Measurements from ENCODE around the gene ZSWIM4.

The ZSWIM4 gene

GRCh38 chr19:13794398-13794756, 866 bp upstream of the ZSWIM4 start:
- peaks cover 16 to 17% of the 10 kb centered on the region in 2 donors for H3K4me1 ChIP-seq (ENCODE audit: control insufficient read depth in 1 of 2, insufficient read depth in 2 of 2, low read length in 2 of 2)
- H3K9me3 ChIP-seq (ENCODE audit: control insufficient read depth in 1 of 2, low read length in 2 of 2): no peaks in the 10 kb centered on the region
- peak overlapping the region; percentile 77 for H3K27ac ChIP-seq (ENCODE audit: low read depth, low read length)
- H3K4me3 ChIP-seq (ENCODE audit: low read depth in 1 of 2, low read length in 2 of 2): peak overlapping the region; percentile 87 to 90
- no peaks in the 10 kb centered on the region for H3K36me3 ChIP-seq (ENCODE audit: control insufficient read depth in 1 of 2, insufficient read depth in 2 of 2, low read length in 2 of 2)
- peak overlapping the region; percentile 72 to 84 for H3K9ac ChIP-seq (ENCODE audit: low read depth in 1 of 2, low read length in 2 of 2)
- no peaks in the 10 kb centered on the region for H3K27me3 ChIP-seq (ENCODE audit: control insufficient read depth in 1 of 2, insufficient read depth in 2 of 2, low read length in 2 of 2)

- Histone ChIP-seq H3K27ac (ENCODE audit: low read depth, low read length) (peak overlapping the region; percentile 81), H3K27me3 (ENCODE audit: control insufficient read depth in 1 of 2, insufficient read depth in 2 of 2, low read length in 2 of 2) (no peaks in the 10 kb centered on the region), H3K36me3 (ENCODE audit: control insufficient read depth in 1 of 2, insufficient read depth in 2 of 2, low read length in 2 of 2) (no peaks in the 10 kb centered on the region), H3K4me3 (ENCODE audit: low read depth in 1 of 2, low read length in 2 of 2) (peak overlapping the region; percentile 62 to 72), H3K4me1 (ENCODE audit: control insufficient read depth in 1 of 2, insufficient read depth in 2 of 2, low read length in 2 of 2) (peaks cover 16 to 17% of the 10 kb centered on the region in 2 donors), H3K9me3 (ENCODE audit: control insufficient read depth in 1 of 2, low read length in 2 of 2) (no peaks in the 10 kb centered on the region), H3K9ac (ENCODE audit: low read depth in 1 of 2, low read length in 2 of 2) (peak overlapping the region; percentile 64)
Measured at GRCh38 chr19:13795595-13796300, 505 bp downstream of the ZSWIM4 start.

- peak overlapping the region; percentile 61 for H3K27ac ChIP-seq (ENCODE audit: low read depth, low read length)
Measured at GRCh38 chr19:13796301-13797057, 1.2 kb downstream of the ZSWIM4 start.

GRCh38 chr19:13797058-13797440, 1.8 kb downstream of the ZSWIM4 start:
- Histone ChIP-seq H3K4me3 (ENCODE audit: low read depth in 1 of 2, low read length in 2 of 2) (no peak overlapping the region), H3K36me3 (ENCODE audit: control insufficient read depth in 1 of 2, insufficient read depth in 2 of 2, low read length in 2 of 2) (no peaks in the 10 kb centered on the region), H3K9me3 (ENCODE audit: control insufficient read depth in 1 of 2, low read length in 2 of 2) (no peaks in the 10 kb centered on the region), H3K4me1 (ENCODE audit: control insufficient read depth in 1 of 2, insufficient read depth in 2 of 2, low read length in 2 of 2) (peaks cover 16 to 17% of the 10 kb centered on the region in 2 donors), H3K27me3 (ENCODE audit: control insufficient read depth in 1 of 2, insufficient read depth in 2 of 2, low read length in 2 of 2) (no peaks in the 10 kb centered on the region), H3K9ac (ENCODE audit: low read depth in 1 of 2, low read length in 2 of 2) (no peak overlapping the region), H3K27ac (ENCODE audit: low read depth, low read length) (peak overlapping the region; percentile 61)

More at GRCh38 chr19:13796301-13797057, 1.2 kb downstream of the ZSWIM4 start:
- peak overlapping the region; percentile 64 for H3K9ac ChIP-seq (ENCODE audit: low read depth in 1 of 2, low read length in 2 of 2)
- no peaks in the 10 kb centered on the region for H3K9me3 ChIP-seq (ENCODE audit: control insufficient read depth in 1 of 2, low read length in 2 of 2)
- no peaks in the 10 kb centered on the region for H3K36me3 ChIP-seq (ENCODE audit: control insufficient read depth in 1 of 2, insufficient read depth in 2 of 2, low read length in 2 of 2)
- H3K4me1 ChIP-seq (ENCODE audit: control insufficient read depth in 1 of 2, insufficient read depth in 2 of 2, low read length in 2 of 2): peaks cover 16 to 17% of the 10 kb centered on the region in 2 donors
- no peaks in the 10 kb centered on the region for H3K27me3 ChIP-seq (ENCODE audit: control insufficient read depth in 1 of 2, insufficient read depth in 2 of 2, low read length in 2 of 2)
- H3K4me3 ChIP-seq (ENCODE audit: low read depth in 1 of 2, low read length in 2 of 2): peak overlapping the region; percentile 62 to 72

GRCh38 chr19:13797870-13798269, 2.6 kb downstream of the ZSWIM4 start:
- H3K36me3 ChIP-seq (ENCODE audit: control insufficient read depth in 1 of 2, insufficient read depth in 2 of 2, low read length in 2 of 2): no peaks in the 10 kb centered on the region
- H3K4me1 ChIP-seq (ENCODE audit: control insufficient read depth in 1 of 2, insufficient read depth in 2 of 2, low read length in 2 of 2): peaks cover 16 to 17% of the 10 kb centered on the region in 2 donors
- H3K4me3 ChIP-seq (ENCODE audit: low read depth in 1 of 2, low read length in 2 of 2): no peak overlapping the region
- no peak overlapping the region for H3K9ac ChIP-seq (ENCODE audit: low read depth in 1 of 2, low read length in 2 of 2)
- H3K27me3 ChIP-seq (ENCODE audit: control insufficient read depth in 1 of 2, insufficient read depth in 2 of 2, low read length in 2 of 2): no peaks in the 10 kb centered on the region
- H3K27ac ChIP-seq (ENCODE audit: low read depth, low read length): no peak overlapping the region
- H3K9me3 ChIP-seq (ENCODE audit: control insufficient read depth in 1 of 2, low read length in 2 of 2): no peaks in the 10 kb centered on the region

GRCh38 chr19:13799669-13800068, 4.4 kb downstream of the ZSWIM4 start:
- no peaks in the 10 kb centered on the region for H3K9me3 ChIP-seq (ENCODE audit: control insufficient read depth in 1 of 2, low read length in 2 of 2)
- no peak overlapping the region for H3K9ac ChIP-seq (ENCODE audit: low read depth in 1 of 2, low read length in 2 of 2)
- peaks cover 0 to 2% of the 10 kb centered on the region in 2 donors for H3K36me3 ChIP-seq (ENCODE audit: control insufficient read depth in 1 of 2, insufficient read depth in 2 of 2, low read length in 2 of 2)
- no peaks in the 10 kb centered on the region for H3K27me3 ChIP-seq (ENCODE audit: control insufficient read depth in 1 of 2, insufficient read depth in 2 of 2, low read length in 2 of 2)
- no peak overlapping the region for H3K27ac ChIP-seq (ENCODE audit: low read depth, low read length)
- no peak overlapping the region for H3K4me3 ChIP-seq (ENCODE audit: low read depth in 1 of 2, low read length in 2 of 2)
- H3K4me1 ChIP-seq (ENCODE audit: control insufficient read depth in 1 of 2, insufficient read depth in 2 of 2, low read length in 2 of 2): peaks cover 13 to 14% of the 10 kb centered on the region in 2 donors

- Histone ChIP-seq H3K27ac (ENCODE audit: low read depth, low read length) (no peak overlapping the region), H3K4me1 (ENCODE audit: control insufficient read depth in 1 of 2, insufficient read depth in 2 of 2, low read length in 2 of 2) (no peaks in the 10 kb centered on the region), H3K9ac (ENCODE audit: low read depth in 1 of 2, low read length in 2 of 2) (no peak overlapping the region)
Measured at GRCh38 chr19:13803038-13803437, 7.8 kb downstream of the ZSWIM4 start.

GRCh38 chr19:13804830-13805683, 9.8 kb downstream of the ZSWIM4 start:
- Histone ChIP-seq H3K4me1 (ENCODE audit: control insufficient read depth in 1 of 2, insufficient read depth in 2 of 2, low read length in 2 of 2) (no peaks in the 10 kb centered on the region), H3K4me3 (ENCODE audit: low read depth in 1 of 2, low read length in 2 of 2) (no peak overlapping the region), H3K27ac (ENCODE audit: low read depth, low read length) (no peak overlapping the region), H3K36me3 (ENCODE audit: control insufficient read depth in 1 of 2, insufficient read depth in 2 of 2, low read length in 2 of 2) (peaks cover 0 to 9% of the 10 kb centered on the region in 2 donors), H3K9me3 (ENCODE audit: control insufficient read depth in 1 of 2, low read length in 2 of 2) (no peaks in the 10 kb centered on the region), H3K9ac (ENCODE audit: low read depth in 1 of 2, low read length in 2 of 2) (no peak overlapping the region), H3K27me3 (ENCODE audit: control insufficient read depth in 1 of 2, insufficient read depth in 2 of 2, low read length in 2 of 2) (no peaks in the 10 kb centered on the region)

More at GRCh38 chr19:13803038-13803437, 7.8 kb downstream of the ZSWIM4 start:
- H3K36me3 ChIP-seq (ENCODE audit: control insufficient read depth in 1 of 2, insufficient read depth in 2 of 2, low read length in 2 of 2): peaks cover 0 to 9% of the 10 kb centered on the region in 2 donors
- no peaks in the 10 kb centered on the region for H3K9me3 ChIP-seq (ENCODE audit: control insufficient read depth in 1 of 2, low read length in 2 of 2)
- H3K4me3 ChIP-seq (ENCODE audit: low read depth in 1 of 2, low read length in 2 of 2): no peak overlapping the region
- H3K27me3 ChIP-seq (ENCODE audit: control insufficient read depth in 1 of 2, insufficient read depth in 2 of 2, low read length in 2 of 2): no peaks in the 10 kb centered on the region

GRCh38 chr19:13806728-13807127, 11.5 kb downstream of the ZSWIM4 start:
- Histone ChIP-seq H3K36me3 (ENCODE audit: control insufficient read depth in 1 of 2, insufficient read depth in 2 of 2, low read length in 2 of 2) (peaks cover 0 to 9% of the 10 kb centered on the region in 2 donors), H3K9me3 (ENCODE audit: control insufficient read depth in 1 of 2, low read length in 2 of 2) (no peaks in the 10 kb centered on the region), H3K9ac (ENCODE audit: low read depth in 1 of 2, low read length in 2 of 2) (no peak overlapping the region)

More at GRCh38 chr19:13806728-13807127, 11.5 kb downstream of the ZSWIM4 start:
- H3K27ac ChIP-seq (ENCODE audit: low read depth, low read length): no peak overlapping the region
- H3K4me3 ChIP-seq (ENCODE audit: low read depth in 1 of 2, low read length in 2 of 2): no peak overlapping the region
- no peaks in the 10 kb centered on the region for H3K4me1 ChIP-seq (ENCODE audit: control insufficient read depth in 1 of 2, insufficient read depth in 2 of 2, low read length in 2 of 2)
- H3K27me3 ChIP-seq (ENCODE audit: control insufficient read depth in 1 of 2, insufficient read depth in 2 of 2, low read length in 2 of 2): no peaks in the 10 kb centered on the region
